Lower leg skin (tissue), 4 donors: Measurements from ENCODE around the gene MRPL33. TPM values are rescaled to one million over a fixed set of nuclear protein-coding genes. Genes with fewer than 3 reads are reported as not detected.

Experiments used
- DNase-seq, 2 donors: peaks; one replicate each; pipeline ENCODE4 v3.0.0-alpha.2; 2019; ENCODE audit warnings: low spot score in 2 of 2
- H3K4me3 ChIP-seq: fragments of 200-600 bp; sonication (generic); 2 replicates; pipeline ENCODE4 v1.5.1; 2017; ENCODE audit warnings: mild to moderate bottlenecking, low read depth; ENCODE audit not compliant: poor library complexity, severe bottlenecking
- POLR2A ChIP-seq, 2 donors: fragments of 450-650 bp; IDR thresholded peaks; one replicate each; pipeline ENCODE4 v1.6.1; 2016 to 2017; ENCODE audit warnings: antibody characterized with exemption in 2 of 2, mild to moderate bottlenecking in 1 of 2, moderate library complexity in 1 of 2
- WGBS, 2 donors: methylation state at CpG; one replicate each; pipeline ENCODE4 v1.1.5; 2018; 5-methylcytosine and 5-hydroxymethylcytosine counted together
- intact Hi-C: fragments of 100-400 bp; cut with DNase I; formaldehyde crosslinking; loops from one replicate; pipeline ENCODE4 v1.15.0; 2023; ENCODE audit warnings: low total_unique reads
- total RNA-seq, 4 donors: library from RNA; depleted of rRNA; stranded (reverse); fragments of >200 nt; gene quantifications; one replicate each; pipeline ENCODE4 v1.1.0, GENCODE V29; 2016
- TF ChIP-seq, protein P1 (sequence below), 3 donors: fragments of 450-650 bp; IDR thresholded peaks; one replicate each; pipeline ENCODE4 v1.5.1; 2016; ENCODE audit warnings: antibody characterized with exemption in 3 of 3, mild to moderate bottlenecking in 3 of 3, moderate library complexity in 2 of 3

Gene MRPL33
- total RNA-seq, 4 donors from 2014 or later = 43.3 to 64.9 (median 54.5) TPM

DNA sequence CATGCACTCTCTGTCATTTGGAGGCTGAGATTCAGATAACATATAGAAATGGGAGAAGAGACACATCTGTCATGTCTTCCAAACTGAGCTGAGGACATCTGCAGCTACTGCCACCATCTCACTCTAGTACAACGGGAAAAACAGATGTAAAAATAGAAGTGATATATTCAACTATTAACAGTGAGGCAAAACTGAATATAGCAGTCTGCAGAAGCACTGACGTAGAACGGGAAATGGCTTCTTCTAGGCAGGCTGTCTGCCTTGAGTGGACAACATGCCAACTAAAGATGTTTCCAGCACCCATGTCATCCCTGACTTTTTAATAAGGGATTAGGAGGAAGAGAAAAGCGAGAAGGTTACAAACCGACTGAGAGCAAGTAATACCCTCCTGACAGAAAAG lies 51.6 kb downstream of the MRPL33 start:
- intact Hi-C loops = no loop called here
- H3K4me3 ChIP-seq = no peak overlapping the region
- no peak for DNase-seq
- no peak for TF ChIP-seq POLR2A (IDR thresholded peaks at IDR 0.05)
- TF ChIP-seq, protein P1, sequence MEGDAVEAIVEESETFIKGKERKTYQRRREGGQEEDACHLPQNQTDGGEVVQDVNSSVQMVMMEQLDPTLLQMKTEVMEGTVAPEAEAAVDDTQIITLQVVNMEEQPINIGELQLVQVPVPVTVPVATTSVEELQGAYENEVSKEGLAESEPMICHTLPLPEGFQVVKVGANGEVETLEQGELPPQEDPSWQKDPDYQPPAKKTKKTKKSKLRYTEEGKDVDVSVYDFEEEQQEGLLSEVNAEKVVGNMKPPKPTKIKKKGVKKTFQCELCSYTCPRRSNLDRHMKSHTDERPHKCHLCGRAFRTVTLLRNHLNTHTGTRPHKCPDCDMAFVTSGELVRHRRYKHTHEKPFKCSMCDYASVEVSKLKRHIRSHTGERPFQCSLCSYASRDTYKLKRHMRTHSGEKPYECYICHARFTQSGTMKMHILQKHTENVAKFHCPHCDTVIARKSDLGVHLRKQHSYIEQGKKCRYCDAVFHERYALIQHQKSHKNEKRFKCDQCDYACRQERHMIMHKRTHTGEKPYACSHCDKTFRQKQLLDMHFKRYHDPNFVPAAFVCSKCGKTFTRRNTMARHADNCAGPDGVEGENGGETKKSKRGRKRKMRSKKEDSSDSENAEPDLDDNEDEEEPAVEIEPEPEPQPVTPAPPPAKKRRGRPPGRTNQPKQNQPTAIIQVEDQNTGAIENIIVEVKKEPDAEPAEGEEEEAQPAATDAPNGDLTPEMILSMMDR (IDR thresholded peaks at IDR 0.05) = no peak
- WGBS, 2 donors = 64 to 74% methylated on average over 5 of the region's 5 CpGs

DNA sequence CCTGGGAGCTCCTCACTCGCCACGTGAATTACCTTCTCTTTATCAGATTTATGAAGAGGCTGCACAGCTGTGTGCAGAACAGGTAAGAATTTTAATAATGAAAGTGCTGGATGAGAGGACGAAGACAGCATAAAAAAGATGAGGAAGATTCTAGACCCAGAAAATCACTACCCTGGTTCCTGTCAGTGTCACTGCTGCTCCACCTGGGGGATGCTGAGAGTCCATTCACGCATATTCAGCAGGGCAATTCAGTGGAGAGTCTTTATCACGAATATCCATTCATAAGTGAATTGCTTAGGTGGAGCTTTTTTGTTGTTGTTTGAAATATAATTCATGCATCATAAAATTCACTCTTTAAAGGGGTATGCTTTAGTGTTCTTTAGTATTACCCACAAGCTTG lies 52.0 kb downstream of the MRPL33 start:
- TF ChIP-seq POLR2A (IDR thresholded peaks at IDR 0.05) = no peak
- TF ChIP-seq, protein P1 (IDR thresholded peaks at IDR 0.05) = no peak
- intact Hi-C loops = no loop called here
- 80 to 93% methylated on average over 5 of the region's 5 CpGs for WGBS, 2 donors

DNA sequence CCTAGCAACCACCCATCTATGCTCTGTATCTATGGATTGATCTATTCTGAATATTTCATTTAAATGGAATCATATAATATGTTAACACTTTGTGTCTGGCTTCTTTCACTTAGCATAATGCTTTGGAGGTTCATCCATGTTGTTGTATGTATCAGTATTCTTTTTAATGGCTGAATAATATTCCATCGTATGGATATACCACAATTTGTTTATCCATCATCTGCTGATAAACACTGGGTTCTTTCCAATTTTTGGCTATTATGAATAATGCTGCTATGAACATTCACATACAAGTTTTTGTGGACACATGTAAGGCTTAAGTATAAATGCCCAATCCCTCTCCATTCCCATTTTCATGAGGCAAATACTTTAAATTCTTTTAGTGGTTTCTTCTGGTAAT lies 52.9 kb downstream of the MRPL33 start:
- TF ChIP-seq, protein P1 (IDR thresholded peaks at IDR 0.05) = no peak
- TF ChIP-seq POLR2A (IDR thresholded peaks at IDR 0.05) = no peak
- no peak overlapping the region for H3K4me3 ChIP-seq
- no peak for DNase-seq
- WGBS, 2 donors = 95 to 97% methylated on average over 1 of the region's 1 CpG
- intact Hi-C loops = no loop called here

More for the DNA sequence above, 52.0 kb downstream of the MRPL33 start:
- DNase-seq = no peak
- H3K4me3 ChIP-seq = no peak overlapping the region

DNA sequence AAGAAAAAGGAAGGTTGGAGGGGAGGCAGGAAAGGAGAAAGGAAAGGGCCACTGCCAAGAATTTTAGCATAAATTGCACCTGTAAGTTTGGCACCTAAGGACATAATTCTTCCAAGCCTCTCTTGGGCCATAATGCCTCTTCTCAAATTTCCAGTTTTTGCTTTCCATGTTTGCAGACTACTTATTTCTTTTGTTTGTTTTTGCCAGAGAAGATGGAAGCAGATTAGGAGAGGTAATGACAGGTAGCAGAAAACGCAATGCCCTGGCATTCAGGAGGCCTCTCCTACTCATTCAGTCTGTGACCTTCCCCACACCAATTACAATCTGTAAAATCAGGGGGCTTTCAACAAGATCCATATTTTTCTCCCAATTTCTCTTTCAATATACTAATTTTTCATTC lies 56.8 kb downstream of the MRPL33 start:
- 92 to 93% methylated on average over 1 of the region's 1 CpG for WGBS, 2 donors
- DNase-seq = no peak
- intact Hi-C loops = no loop called here
- TF ChIP-seq, protein P1 (IDR thresholded peaks at IDR 0.05) = no peak
- no peak for TF ChIP-seq POLR2A (IDR thresholded peaks at IDR 0.05)
- H3K4me3 ChIP-seq = no peak overlapping the region

Other genes with a start within 250 kb of the MRPL33 start
- 10 to 100 TPM in 2 of 4 donors, 1 to 10 TPM in 2; 3.5 to 17.6 (median 12.6) TPM for gene ZNF512, start 188.7 kb upstream of the MRPL33 start, total RNA-seq
- 1 to 10 TPM; 2.0 to 6.2 (median 4.6) TPM for gene CCDC121, start 142.7 kb upstream of the MRPL33 start, total RNA-seq
- gene GPN1, start 142.7 kb upstream of the MRPL33 start, total RNA-seq = 10 to 100 TPM; 15.3 to 23.2 (median 21.2) TPM
- gene SUPT7L, start 108.1 kb upstream of the MRPL33 start, total RNA-seq = 10 to 100 TPM in 3 of 4 donors, 1 to 10 TPM in 1; 9.7 to 16.9 (median 14.9) TPM
- 10 to 100 TPM; 15.6 to 25.0 (median 22.1) TPM for gene SLC4A1AP, start 107.8 kb upstream of the MRPL33 start, total RNA-seq
- gene RBKS, start 118.7 kb downstream of the MRPL33 start, total RNA-seq = 1 to 10 TPM in 3 of 4 donors, under 1 TPM in 1; 0.95 to 2.6 (median 1.3) TPM
- gene BABAM2, start 119.0 kb downstream of the MRPL33 start, total RNA-seq = 10 to 100 TPM; 18.4 to 28.5 (median 23.9) TPM